ENCODE measurements around the gene KAT7. TPM values are rescaled to one million over a fixed set of nuclear protein-coding genes. Genes with fewer than 3 reads are reported as not detected.
A peak's percentile ranks its signal among the peaks of the same experiment; 100 is the strongest.

Gene KAT7
- total and polyA plus RNA-seq, 10 of the 15 experiments (the other 5 are each of a cell fraction or from before 2014, with no cell fraction given), result 6.6 to 45.8 (median 26.3) TPM

- peak in 1 of 2 experiments; percentile 39; a peak in 1 of 4 replicates for TF ChIP-seq ETV6 (conservative IDR thresholded peaks at IDR 0.05 in 1 of 2, IDR thresholded peaks at IDR 0.05 in 1 of 2; ENCODE audit: borderline replicate concordance in 1 of 2, low read depth in 1 of 2)
- no peak for TF ChIP-seq NR2C2 (IDR thresholded peaks at IDR 0.05; ENCODE audit: borderline replicate concordance, control insufficient read depth, insufficient read length, low read depth)
- TF ChIP-seq BACH1 (IDR thresholded peaks at IDR 0.05; ENCODE audit: borderline replicate concordance), result no peak
- TF ChIP-seq, protein P1, sequence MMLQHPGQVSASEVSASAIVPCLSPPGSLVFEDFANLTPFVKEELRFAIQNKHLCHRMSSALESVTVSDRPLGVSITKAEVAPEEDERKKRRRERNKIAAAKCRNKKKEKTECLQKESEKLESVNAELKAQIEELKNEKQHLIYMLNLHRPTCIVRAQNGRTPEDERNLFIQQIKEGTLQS (IDR thresholded peaks at IDR 0.05; ENCODE audit: borderline replicate concordance, extremely low read depth, low read depth, low read length), result no peak
- TF ChIP-seq ATF7 (IDR thresholded peaks at IDR 0.05; ENCODE audit: low read depth), result no peak
- TF ChIP-seq BHLHE40 (IDR thresholded peaks at IDR 0.05; ENCODE audit: borderline replicate concordance in 1 of 2, low read depth in 2 of 2, low read length in 1 of 2), result no peak
- TF ChIP-seq DPF2 (IDR thresholded peaks at IDR 0.05), result 0 out of 2 replicates have a peak, but pooled peaks have one; percentile 3
- TF ChIP-seq JUNB (IDR thresholded peaks at IDR 0.05), result 0 out of 2 replicates have a peak, but pooled peaks have one; percentile 9
- no peak for TF ChIP-seq IKZF1 (conservative IDR thresholded peaks at IDR 0.05)
- TF ChIP-seq RUNX3 (IDR thresholded peaks at IDR 0.05; ENCODE audit: low read length), result peak; percentile 91
- TF ChIP-seq EP300 (IDR thresholded peaks at IDR 0.05; ENCODE audit: borderline replicate concordance in 1 of 2, control insufficient read depth in 1 of 2, low read depth in 2 of 2, low read length in 2 of 2), result no peak
- TF ChIP-seq POLR2AphosphoS5 (IDR thresholded peaks at IDR 0.05; ENCODE audit: low read length), result no peak
- peak; percentile 51; the same call in 1 of the 2 replicates for TF ChIP-seq EED (IDR thresholded peaks at IDR 0.05; ENCODE audit: low read depth)
- no peak for TF ChIP-seq CREB1 (IDR thresholded peaks at IDR 0.05; ENCODE audit: low read depth)
- no peak for TF ChIP-seq GATAD2B (conservative IDR thresholded peaks at IDR 0.05; ENCODE audit: low read depth)
- no peak for TF ChIP-seq ASH2L (IDR thresholded peaks at IDR 0.05; ENCODE audit: borderline replicate concordance, low read depth)
- TF ChIP-seq RB1 (IDR thresholded peaks at IDR 0.05; ENCODE audit: borderline replicate concordance), result 0 out of 2 replicates have a peak, but pooled peaks have one; percentile 15
- no peak for TF ChIP-seq RBBP5 (conservative IDR thresholded peaks at IDR 0.05)
- TF ChIP-seq SMARCA5 (IDR thresholded peaks at IDR 0.05), result no peak
- TF ChIP-seq, protein P2, sequence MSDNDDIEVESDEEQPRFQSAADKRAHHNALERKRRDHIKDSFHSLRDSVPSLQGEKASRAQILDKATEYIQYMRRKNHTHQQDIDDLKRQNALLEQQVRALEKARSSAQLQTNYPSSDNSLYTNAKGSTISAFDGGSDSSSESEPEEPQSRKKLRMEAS (IDR thresholded peaks at IDR 0.05; ENCODE audit: low read depth, low read length), result no peak; the same call in 1 of the 2 replicates
- TF ChIP-seq, protein P3, sequence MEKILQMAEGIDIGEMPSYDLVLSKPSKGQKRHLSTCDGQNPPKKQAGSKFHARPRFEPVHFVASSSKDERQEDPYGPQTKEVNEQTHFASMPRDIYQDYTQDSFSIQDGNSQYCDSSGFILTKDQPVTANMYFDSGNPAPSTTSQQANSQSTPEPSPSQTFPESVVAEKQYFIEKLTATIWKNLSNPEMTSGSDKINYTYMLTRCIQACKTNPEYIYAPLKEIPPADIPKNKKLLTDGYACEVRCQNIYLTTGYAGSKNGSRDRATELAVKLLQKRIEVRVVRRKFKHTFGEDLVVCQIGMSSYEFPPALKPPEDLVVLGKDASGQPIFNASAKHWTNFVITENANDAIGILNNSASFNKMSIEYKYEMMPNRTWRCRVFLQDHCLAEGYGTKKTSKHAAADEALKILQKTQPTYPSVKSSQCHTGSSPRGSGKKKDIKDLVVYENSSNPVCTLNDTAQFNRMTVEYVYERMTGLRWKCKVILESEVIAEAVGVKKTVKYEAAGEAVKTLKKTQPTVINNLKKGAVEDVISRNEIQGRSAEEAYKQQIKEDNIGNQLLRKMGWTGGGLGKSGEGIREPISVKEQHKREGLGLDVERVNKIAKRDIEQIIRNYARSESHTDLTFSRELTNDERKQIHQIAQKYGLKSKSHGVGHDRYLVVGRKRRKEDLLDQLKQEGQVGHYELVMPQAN (conservative IDR thresholded peaks at IDR 0.05), result peak; percentile 63
- no peak for TF ChIP-seq TCF12 (IDR thresholded peaks at IDR 0.05; ENCODE audit: low read depth, low read length)
- TF ChIP-seq CUX1 (IDR thresholded peaks at IDR 0.05; ENCODE audit: insufficient replicate concordance, low read depth, low read length), result no peak
- TF ChIP-seq ZNF274 (IDR thresholded peaks at IDR 0.05; ENCODE audit: insufficient read depth, insufficient read length), result no peak
Measured at GRCh38 chr17:49787884-49788477, 500 bp upstream of the KAT7 start (continued).

Measured in GM12878 (cell line).